ENCODE measurements around the gene SYNJ2.

GRCh38 chr6:158028421-158028820 lies 46.8 kb downstream of the SYNJ2 start:
- TF ChIP-seq HEYL (CRISPR knock-in tag; IDR thresholded peaks at IDR 0.05) = no peak
- no peak for TF ChIP-seq CTCF (IDR thresholded peaks at IDR 0.05)
- TF ChIP-seq MAX (IDR thresholded peaks at IDR 0.05) = no peak; the same call in 1 of the 2 replicates
- TF ChIP-seq MAFK (IDR thresholded peaks at IDR 0.05; ENCODE audit: partially characterized antibody) = no peak
- no peak for TF ChIP-seq USF2 (IDR thresholded peaks at IDR 0.05)
- no peak for TF ChIP-seq RFX5 (IDR thresholded peaks at IDR 0.05)
- TF ChIP-seq POLR2A (IDR thresholded peaks at IDR 0.05; ENCODE audit: low read length) = no peak
- no peak for TF ChIP-seq SMC3 (IDR thresholded peaks at IDR 0.05)
- TF ChIP-seq, protein P1, sequence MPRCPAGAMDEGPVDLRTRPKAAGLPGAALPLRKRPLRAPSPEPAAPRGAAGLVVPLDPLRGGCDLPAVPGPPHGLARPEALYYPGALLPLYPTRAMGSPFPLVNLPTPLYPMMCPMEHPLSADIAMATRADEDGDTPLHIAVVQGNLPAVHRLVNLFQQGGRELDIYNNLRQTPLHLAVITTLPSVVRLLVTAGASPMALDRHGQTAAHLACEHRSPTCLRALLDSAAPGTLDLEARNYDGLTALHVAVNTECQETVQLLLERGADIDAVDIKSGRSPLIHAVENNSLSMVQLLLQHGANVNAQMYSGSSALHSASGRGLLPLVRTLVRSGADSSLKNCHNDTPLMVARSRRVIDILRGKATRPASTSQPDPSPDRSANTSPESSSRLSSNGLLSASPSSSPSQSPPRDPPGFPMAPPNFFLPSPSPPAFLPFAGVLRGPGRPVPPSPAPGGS (IDR thresholded peaks at IDR 0.05) = no peak
- no peak for TF ChIP-seq MAZ (IDR thresholded peaks at IDR 0.05; ENCODE audit: borderline replicate concordance, low read depth, low read length)
- TF ChIP-seq JUN (IDR thresholded peaks at IDR 0.05) = no peak
